Stomach smooth muscle (tissue), 2 donors: ENCODE measurements around the gene RPL18.
A peak's percentile ranks its signal among the peaks of the same experiment; 100 is the strongest.

Experiments
- H3K27ac ChIP-seq: one replicate; pipeline ENCODE4 v1.7.0; 2013; ENCODE audit warnings: mild to moderate bottlenecking, low read length, inconsistent platforms
- H3K27me3 ChIP-seq, 2 donors: one replicate each; pipeline ENCODE4 v1.7.0; 2013; ENCODE audit warnings: low read length in 2 of 2; ENCODE audit not compliant: insufficient read depth in 2 of 2, control insufficient read depth in 1 of 2
- H3K36me3 ChIP-seq, 2 donors: one replicate each; pipeline ENCODE4 v1.7.0; 2013; ENCODE audit warnings: low read length in 2 of 2; ENCODE audit not compliant: control insufficient read depth in 2 of 2, insufficient read depth in 2 of 2
- H3K4me1 ChIP-seq: one replicate; pipeline ENCODE4 v1.7.0; 2013; ENCODE audit warnings: low read length; ENCODE audit not compliant: control insufficient read depth, insufficient read depth
- H3K4me3 ChIP-seq, 2 donors: one replicate each; pipeline ENCODE4 v1.7.0; 2013; ENCODE audit warnings: low read length in 2 of 2
- H3K9ac ChIP-seq, 2 donors: one replicate each; pipeline ENCODE4 v1.7.0; 2013; ENCODE audit warnings: low read length in 2 of 2, mild to moderate bottlenecking in 1 of 2
- H3K9me3 ChIP-seq, 2 donors: one replicate each; pipeline ENCODE4 v1.7.0; 2013; ENCODE audit warnings: low read length in 2 of 2; ENCODE audit not compliant: control insufficient read depth in 2 of 2
- donor health status: healthy.
- donor health status: Pancreatic carcinoma.

Gene RPL18

DNA sequence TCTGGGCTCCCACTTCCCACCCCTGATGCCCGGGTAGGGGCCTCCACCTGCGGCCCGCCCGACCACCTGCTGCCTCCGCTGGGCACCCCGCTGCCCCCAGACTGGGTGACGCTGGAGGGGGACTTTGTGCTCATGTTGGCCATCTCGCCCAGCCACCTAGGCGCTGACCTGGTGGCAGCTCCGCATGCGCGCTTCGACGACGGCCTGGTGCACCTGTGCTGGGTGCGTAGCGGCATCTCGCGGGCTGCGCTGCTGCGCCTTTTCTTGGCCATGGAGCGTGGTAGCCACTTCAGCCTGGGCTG is 10.3 kb upstream of the RPL18 start:
- Histone ChIP-seq H3K4me3 (no peak overlapping the region), H3K36me3 (peaks cover 0 to 20% of the 10 kb centered on the region in 2 donors), H3K9ac (no peak overlapping the region)

DNA sequence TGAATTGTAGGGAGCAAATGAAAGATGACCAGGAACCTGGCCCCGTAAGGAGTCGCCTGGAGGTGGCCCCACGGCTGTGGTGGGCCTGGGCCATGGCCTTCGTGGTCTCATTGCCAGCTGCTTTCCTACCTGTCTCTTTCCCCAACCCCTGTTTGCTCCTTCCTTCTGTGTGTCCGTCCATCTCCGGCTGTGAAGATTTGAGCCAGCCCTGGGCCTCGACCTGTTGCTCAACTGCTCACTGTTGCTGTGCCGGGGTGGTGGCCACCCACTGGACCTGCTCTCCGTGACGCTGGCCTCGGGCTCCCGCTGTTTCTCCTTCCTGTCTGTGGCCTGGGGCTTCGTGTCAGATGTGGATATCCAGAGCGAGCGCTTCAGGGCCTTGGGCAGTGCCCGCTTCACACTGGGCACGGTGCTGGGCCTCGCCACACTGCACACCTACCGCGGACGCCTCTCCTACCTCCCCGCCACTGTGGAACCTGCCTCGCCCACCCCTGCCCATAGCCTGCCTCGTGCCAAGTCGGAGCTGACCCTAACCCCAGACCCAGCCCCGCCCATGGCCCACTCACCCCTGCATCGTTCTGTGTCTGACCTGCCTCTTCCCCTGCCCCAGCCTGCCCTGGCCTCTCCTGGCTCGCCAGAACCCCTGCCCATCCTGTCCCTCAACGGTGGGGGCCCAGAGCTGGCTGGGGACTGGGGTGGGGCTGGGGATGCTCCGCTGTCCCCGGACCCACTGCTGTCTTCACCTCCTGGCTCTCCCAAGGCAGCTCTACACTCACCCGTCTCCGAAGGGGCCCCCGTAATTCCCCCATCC is 9.7 kb upstream of the RPL18 start:
- H3K4me1 ChIP-seq: peaks cover 57% of the 10 kb centered on the region
- H3K9ac ChIP-seq: no peak overlapping the region
- no peaks in the 10 kb centered on the region for H3K27me3 ChIP-seq
- peaks cover 0 to 20% of the 10 kb centered on the region in 2 donors for H3K36me3 ChIP-seq
- H3K4me3 ChIP-seq: no peak overlapping the region
- H3K9me3 ChIP-seq: no peaks in the 10 kb centered on the region
- peak overlapping the region; percentile 74 for H3K27ac ChIP-seq

More for the DNA sequence above, 10.3 kb upstream of the RPL18 start:
- Histone ChIP-seq H3K27ac (peak overlapping the region; percentile 74), H3K9me3 (no peaks in the 10 kb centered on the region), H3K4me1 (peaks cover 57% of the 10 kb centered on the region), H3K27me3 (no peaks in the 10 kb centered on the region)

DNA sequence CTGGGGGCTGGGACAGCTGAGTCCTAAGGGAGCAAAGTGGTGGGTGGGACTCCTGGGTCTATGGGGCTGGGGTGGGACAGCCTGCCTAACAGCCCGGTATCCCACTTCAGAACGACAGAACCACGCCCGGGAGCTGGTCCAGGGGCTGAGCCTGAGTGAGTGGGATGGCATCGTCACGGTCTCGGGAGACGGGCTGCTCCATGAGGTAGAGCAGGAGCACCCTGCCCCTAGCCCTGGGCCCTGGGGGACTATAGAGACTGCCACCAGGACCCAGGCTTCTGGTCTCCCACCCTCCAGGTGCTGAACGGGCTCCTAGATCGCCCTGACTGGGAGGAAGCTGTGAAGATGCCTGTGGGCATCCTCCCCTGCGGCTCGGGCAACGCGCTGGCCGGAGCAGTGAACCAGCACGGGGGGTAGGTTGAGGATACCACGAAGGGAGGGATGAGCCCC is 8.9 kb upstream of the RPL18 start:
- no peaks in the 10 kb centered on the region for H3K27me3 ChIP-seq
- peaks cover 0 to 15% of the 10 kb centered on the region in 2 donors for H3K36me3 ChIP-seq
- H3K27ac ChIP-seq: no peak overlapping the region
- no peak overlapping the region for H3K4me3 ChIP-seq
- H3K9ac ChIP-seq: no peak overlapping the region
- H3K4me1 ChIP-seq: peaks cover 55% of the 10 kb centered on the region
- no peaks in the 10 kb centered on the region for H3K9me3 ChIP-seq

DNA sequence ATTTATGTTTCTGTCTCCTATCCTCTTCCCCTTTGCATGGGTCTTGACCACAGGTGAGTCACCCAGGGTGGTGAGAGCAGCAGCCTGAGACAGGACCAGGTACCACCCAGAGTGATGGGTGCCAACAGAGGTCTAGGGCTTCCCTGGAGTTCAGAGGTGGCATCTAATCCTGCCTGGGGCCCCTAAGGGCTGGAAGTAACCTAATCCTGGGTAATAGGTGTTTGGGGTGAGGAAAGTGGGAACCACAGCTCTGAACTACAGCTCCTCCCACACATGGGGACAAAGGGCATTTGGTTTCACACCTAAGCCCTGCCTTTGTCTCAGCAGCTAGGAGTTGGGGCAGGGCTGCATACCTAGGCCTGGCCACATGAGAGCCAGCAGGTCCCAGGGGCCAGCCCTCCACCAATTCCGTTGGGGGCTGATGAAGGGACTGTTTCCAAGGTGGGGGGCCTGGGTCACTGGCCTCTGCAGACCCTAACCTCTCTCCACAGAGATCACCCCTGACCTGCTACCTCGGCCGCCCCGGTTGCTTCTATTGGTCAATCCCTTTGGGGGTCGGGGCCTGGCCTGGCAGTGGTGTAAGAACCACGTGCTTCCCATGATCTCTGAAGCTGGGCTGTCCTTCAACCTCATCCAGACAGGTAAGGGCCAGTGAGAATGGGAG is 8.4 kb upstream of the RPL18 start:
- Histone ChIP-seq H3K4me3 (no peak overlapping the region), H3K4me1 (peaks cover 52% of the 10 kb centered on the region), H3K27ac (no peak overlapping the region), H3K9me3 (no peaks in the 10 kb centered on the region), H3K36me3 (peaks cover 0 to 10% of the 10 kb centered on the region in 2 donors), H3K9ac (no peak overlapping the region), H3K27me3 (no peaks in the 10 kb centered on the region)

DNA sequence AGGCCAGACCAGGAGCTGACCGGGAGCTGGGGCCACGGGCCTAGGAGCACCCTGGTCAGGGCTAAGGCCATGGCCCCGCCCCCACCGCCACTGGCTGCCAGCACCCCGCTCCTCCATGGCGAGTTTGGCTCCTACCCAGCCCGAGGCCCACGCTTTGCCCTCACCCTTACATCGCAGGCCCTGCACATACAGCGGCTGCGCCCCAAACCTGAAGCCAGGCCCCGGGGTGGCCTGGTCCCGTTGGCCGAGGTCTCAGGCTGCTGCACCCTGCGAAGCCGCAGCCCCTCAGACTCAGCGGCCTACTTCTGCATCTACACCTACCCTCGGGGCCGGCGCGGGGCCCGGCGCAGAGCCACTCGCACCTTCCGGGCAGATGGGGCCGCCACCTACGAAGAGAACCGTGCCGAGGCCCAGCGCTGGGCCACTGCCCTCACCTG is 6.9 kb upstream of the RPL18 start:
- peaks cover 0 to 3% of the 10 kb centered on the region in 2 donors for H3K36me3 ChIP-seq

DNA sequence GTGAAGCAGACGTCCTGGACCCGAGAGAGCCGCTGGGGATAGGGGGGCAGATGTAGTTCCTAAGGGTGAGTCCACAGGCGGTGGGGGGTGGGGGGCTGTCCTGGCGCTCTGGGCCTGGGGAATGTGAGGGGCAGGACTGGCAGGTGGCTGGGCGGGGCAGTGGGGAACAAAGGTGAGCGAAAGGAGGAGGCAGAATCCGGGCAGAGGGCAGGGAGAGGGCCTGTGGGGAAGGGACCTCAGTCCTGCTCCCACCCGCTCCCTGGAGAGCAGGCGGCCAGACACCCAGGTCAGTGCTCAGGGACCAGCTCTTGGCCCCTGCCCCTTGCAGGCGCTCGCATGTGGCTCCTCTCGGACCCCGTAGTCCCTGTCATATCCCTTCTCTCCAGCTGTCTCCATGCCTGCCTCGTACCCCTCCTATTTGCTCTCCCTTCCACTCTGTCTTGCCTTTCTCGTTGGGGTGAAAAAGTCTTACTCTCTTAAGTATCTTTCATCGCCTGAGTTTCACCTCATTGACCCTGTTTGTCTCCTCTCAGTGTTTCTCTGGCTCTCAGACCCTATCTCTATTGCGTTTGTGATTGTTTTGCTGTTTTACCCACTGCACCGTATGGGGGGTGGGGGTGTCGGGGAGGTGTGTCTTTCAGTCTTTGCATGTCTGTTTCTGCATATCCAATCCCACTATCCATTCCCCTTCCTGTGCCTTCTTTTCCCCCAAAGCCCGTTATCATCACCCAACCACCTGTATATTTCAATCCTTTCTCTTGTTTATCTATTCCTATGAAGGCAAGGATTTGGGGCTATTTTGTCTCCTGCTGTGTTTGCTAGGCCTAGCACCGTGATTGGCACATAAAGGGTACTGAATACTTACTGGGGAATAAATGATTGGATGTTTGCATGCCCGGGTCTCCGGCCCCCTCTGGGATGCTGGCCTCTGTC is 6.1 kb upstream of the RPL18 start:
- H3K4me1 ChIP-seq: peaks cover 36% of the 10 kb centered on the region
- peak overlapping the region; percentile 22 to 74 for H3K9ac ChIP-seq
- peaks cover 0 to 2% of the 10 kb centered on the region in 2 donors for H3K36me3 ChIP-seq
- H3K27me3 ChIP-seq: no peaks in the 10 kb centered on the region
- no peaks in the 10 kb centered on the region for H3K9me3 ChIP-seq
- H3K4me3 ChIP-seq: peak overlapping the region; percentile 60 to 75
- peak overlapping the region; percentile 67 for H3K27ac ChIP-seq

More for the DNA sequence above, 6.9 kb upstream of the RPL18 start:
- Histone ChIP-seq H3K27me3 (no peaks in the 10 kb centered on the region), H3K4me3 (no peak overlapping the region), H3K4me1 (peaks cover 43% of the 10 kb centered on the region), H3K9me3 (no peaks in the 10 kb centered on the region), H3K9ac (no peak overlapping the region), H3K27ac (no peak overlapping the region)

DNA sequence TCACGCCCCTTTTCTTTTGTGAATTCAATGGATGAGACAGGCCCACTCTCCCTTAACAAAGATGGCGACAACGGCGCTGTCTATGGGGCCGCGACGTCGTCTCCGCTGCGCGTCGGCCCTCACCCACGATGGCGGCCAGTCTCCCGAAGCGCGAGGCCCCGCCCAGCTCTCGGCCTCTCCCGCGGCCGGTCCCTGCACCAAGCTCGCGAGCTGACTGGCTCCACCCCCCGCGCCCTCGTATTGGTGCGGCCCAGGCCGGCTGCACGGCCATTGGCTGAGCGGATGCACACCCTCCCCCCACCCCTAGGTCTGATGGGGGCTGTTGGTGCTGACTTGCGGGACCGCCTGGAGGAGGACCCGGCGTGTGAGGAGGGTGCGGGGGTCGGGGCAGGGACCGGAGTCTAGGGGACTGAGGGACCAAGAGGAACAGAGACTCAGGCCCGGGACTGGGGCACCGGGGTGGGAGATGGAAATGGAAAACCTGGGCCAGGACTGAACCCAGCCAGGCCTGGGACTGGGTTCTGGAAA is 5.2 kb upstream of the RPL18 start:
- no peaks in the 10 kb centered on the region for H3K27me3 ChIP-seq
- H3K9ac ChIP-seq: peak overlapping the region; percentile 62 to 80
- peak overlapping the region; percentile 85 for H3K27ac ChIP-seq
- no peaks in the 10 kb centered on the region for H3K9me3 ChIP-seq
- peaks cover 34% of the 10 kb centered on the region for H3K4me1 ChIP-seq
- H3K36me3 ChIP-seq: no peaks in the 10 kb centered on the region
- H3K4me3 ChIP-seq: peak overlapping the region; percentile 60 to 75

DNA sequence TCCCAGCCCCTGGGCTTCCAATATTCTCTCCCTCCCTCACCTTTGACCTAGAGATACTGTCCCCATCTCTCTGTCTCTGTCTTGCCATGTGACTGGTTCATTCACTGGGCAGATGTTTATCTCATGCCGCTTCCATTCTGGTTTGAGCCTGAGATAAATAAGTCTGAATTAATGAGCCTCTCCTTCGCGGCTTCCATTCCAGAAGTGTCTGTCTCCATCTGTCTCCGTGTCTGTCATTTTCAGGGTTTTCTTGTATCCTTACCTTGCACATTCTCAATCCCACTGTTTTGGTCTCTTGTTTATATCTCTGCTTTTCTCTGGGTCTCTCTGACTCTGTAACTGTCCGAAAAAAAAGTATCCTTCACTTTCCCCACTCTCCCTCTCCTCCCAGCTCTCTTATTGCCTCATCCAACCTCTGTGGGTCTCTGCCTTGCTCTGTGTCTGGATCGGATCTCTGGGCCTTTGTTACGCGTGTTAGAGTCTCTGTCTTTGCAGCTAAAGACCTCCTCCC is 4.6 kb upstream of the RPL18 start:
- Histone ChIP-seq H3K4me1 (peaks cover 33% of the 10 kb centered on the region), H3K9ac (peak overlapping the region; percentile 47 to 80), H3K27ac (peak overlapping the region; percentile 85), H3K4me3 (peak overlapping the region; percentile 47 to 75), H3K27me3 (no peaks in the 10 kb centered on the region), H3K9me3 (no peaks in the 10 kb centered on the region), H3K36me3 (no peaks in the 10 kb centered on the region)

DNA sequence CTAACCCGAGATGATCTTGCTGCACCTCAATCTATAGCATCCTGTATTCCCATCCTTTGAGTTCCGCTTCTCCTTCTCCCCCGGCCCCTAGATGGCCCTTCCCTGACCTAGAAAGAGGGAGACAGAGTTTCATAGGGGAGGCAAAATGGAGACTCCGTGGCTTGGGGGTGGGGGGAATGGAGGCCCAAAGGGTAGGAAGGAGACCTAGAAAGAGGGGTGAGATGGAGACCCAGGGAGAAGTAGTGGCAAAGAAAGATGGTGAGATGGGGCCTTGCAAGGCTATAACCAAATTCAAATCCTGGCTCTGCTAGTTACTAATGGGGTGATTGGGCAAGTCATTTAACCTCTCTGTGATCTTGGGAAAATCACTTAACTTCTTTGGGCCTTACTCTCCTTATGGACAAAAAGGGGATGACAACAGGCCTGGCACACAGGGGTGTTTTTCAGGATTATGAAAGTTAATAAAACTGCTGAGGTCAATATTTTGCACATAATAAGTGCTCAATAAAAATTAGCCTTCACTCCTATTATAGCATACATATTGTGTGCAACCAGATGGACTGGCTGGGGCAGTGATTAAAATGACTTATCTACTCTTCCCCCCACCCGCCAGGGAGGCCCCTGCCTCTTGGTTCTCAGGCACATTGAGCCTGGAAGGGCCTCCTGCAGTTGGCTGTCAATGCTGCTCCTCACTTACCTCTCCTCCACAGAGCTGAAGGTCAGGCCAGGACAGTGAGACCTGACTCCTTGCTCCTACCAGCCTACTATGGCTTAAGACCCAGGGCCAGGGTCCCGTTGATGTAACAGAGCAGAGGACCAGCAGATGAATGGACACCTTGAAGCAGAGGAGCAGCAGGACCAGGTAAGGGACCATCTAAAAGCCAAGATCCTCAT is 961 bp upstream of the RPL18 start:
- Histone ChIP-seq H3K9me3 (no peaks in the 10 kb centered on the region), H3K27me3 (no peaks in the 10 kb centered on the region), H3K36me3 (peaks cover 21 to 23% of the 10 kb centered on the region in 2 donors), H3K4me3 (peak overlapping the region; percentile 83 to 96), H3K27ac (peak overlapping the region; percentile 94), H3K9ac (peak overlapping the region; percentile 93 to 94), H3K4me1 (peaks cover 54% of the 10 kb centered on the region)
